ENCODE measurements around the gene KCNA10.

KCNA10 gene

GRCh38 chr1:110535985-110536384 lies 17.0 kb upstream of the KCNA10 start:
- Histone ChIP-seq H3K27me3 (ENCODE audit: control insufficient read depth, insufficient read depth, low read length) (peaks cover 5% of the 10 kb centered on the region; the same call in 1 of the 2 replicates), H3K4me3 (ENCODE audit: low read depth, low read length) (no peak overlapping the region), H3K9me3 (ENCODE audit: control insufficient read depth, insufficient read depth, low read length) (no peaks in the 10 kb centered on the region), H3K36me3 (ENCODE audit: control insufficient read depth, insufficient read depth, low read length) (no peaks in the 10 kb centered on the region), H3K4me1 (ENCODE audit: control insufficient read depth, insufficient read depth, low read length) (no peaks in the 10 kb centered on the region), H3K27ac (ENCODE audit: low read depth, low read length) (no peak overlapping the region), H3K9ac (ENCODE audit: low read depth, low read length) (no peak overlapping the region)

- Histone ChIP-seq H3K4me3 (ENCODE audit: low read depth, low read length) (no peak overlapping the region), H3K27me3 (ENCODE audit: control insufficient read depth, insufficient read depth, low read length) (peaks cover 5% of the 10 kb centered on the region; the same call in 1 of the 2 replicates), H3K36me3 (ENCODE audit: control insufficient read depth, insufficient read depth, low read length) (no peaks in the 10 kb centered on the region), H3K9me3 (ENCODE audit: control insufficient read depth, insufficient read depth, low read length) (no peaks in the 10 kb centered on the region), H3K9ac (ENCODE audit: low read depth, low read length) (no peak overlapping the region), H3K4me1 (ENCODE audit: control insufficient read depth, insufficient read depth, low read length) (no peaks in the 10 kb centered on the region), H3K27ac (ENCODE audit: low read depth, low read length) (no peak overlapping the region)
These were observed 14.3 kb upstream of the KCNA10 start for GRCh38 chr1:110533230-110533629.

DNA sequence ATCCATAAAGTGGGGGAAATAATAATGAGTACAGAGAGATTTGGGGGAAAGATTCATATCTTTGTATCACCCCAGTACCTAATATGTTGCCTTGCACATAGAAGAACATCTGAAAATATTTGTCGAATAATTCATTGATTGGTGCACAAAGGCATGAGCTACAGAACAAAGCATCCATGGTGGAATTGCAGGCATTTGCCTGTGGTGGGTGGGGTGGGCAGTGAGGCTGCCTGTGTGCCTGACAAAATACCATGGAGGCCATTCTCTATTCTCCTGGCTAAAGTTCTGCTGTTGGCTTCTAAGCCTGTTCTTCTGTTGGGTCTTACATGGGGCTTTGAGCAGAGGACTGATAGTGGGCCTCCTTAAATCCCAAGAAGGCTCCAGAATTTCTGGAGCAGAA lies 10.0 kb upstream of the KCNA10 start:
- H3K36me3 ChIP-seq (ENCODE audit: control insufficient read depth, insufficient read depth, low read length), result no peaks in the 10 kb centered on the region
- H3K4me1 ChIP-seq (ENCODE audit: control insufficient read depth, insufficient read depth, low read length), result no peaks in the 10 kb centered on the region
- H3K9ac ChIP-seq (ENCODE audit: low read depth, low read length), result no peak overlapping the region
- H3K27ac ChIP-seq (ENCODE audit: low read depth, low read length), result no peak overlapping the region
- no peak overlapping the region for H3K4me3 ChIP-seq (ENCODE audit: low read depth, low read length)
- peaks cover 12% of the 10 kb centered on the region for H3K27me3 ChIP-seq (ENCODE audit: control insufficient read depth, insufficient read depth, low read length)
- H3K9me3 ChIP-seq (ENCODE audit: control insufficient read depth, insufficient read depth, low read length), result no peaks in the 10 kb centered on the region

DNA sequence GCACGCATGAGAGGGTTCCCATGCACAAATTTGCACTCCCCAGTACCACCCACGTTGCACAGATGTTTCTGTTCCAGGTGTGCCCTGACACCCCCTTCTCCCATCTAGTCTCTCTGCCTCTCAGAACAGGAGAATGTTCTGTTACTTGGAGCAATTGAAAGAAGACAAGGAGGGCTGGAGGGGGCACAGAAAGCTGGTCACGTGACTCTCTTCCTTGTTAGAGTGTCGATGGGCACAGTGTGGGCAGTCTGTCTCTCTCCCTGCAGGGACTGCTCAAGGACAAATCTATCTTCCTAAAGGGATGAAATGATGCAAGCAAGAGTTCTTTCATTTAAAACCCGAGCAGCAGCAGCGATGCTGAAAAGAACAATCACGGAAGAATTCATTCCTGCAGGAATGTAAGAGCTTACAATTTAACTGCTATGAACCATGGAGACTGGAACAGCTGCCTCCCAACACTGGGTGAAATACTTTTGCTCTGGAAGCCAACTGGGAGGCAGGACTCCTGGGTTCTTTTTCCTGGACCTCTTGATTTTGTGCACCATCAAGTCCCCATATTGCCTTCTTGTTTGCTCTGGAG lies 7.3 kb upstream of the KCNA10 start:
- no peak overlapping the region for H3K27ac ChIP-seq (ENCODE audit: low read depth, low read length)
- no peaks in the 10 kb centered on the region for H3K36me3 ChIP-seq (ENCODE audit: control insufficient read depth, insufficient read depth, low read length)
- peaks cover 13% of the 10 kb centered on the region; the same call in 1 of the 2 replicates for H3K27me3 ChIP-seq (ENCODE audit: control insufficient read depth, insufficient read depth, low read length)

GRCh38 chr1:110525249-110525595 lies 6.2 kb upstream of the KCNA10 start:
- no peak overlapping the region for H3K27ac ChIP-seq (ENCODE audit: low read depth, low read length)
- no peaks in the 10 kb centered on the region for H3K4me1 ChIP-seq (ENCODE audit: control insufficient read depth, insufficient read depth, low read length)
- H3K27me3 ChIP-seq (ENCODE audit: control insufficient read depth, insufficient read depth, low read length), result peaks cover 13% of the 10 kb centered on the region; the same call in 1 of the 2 replicates
- H3K9me3 ChIP-seq (ENCODE audit: control insufficient read depth, insufficient read depth, low read length), result no peaks in the 10 kb centered on the region
- no peak overlapping the region for H3K4me3 ChIP-seq (ENCODE audit: low read depth, low read length)
- no peaks in the 10 kb centered on the region for H3K36me3 ChIP-seq (ENCODE audit: control insufficient read depth, insufficient read depth, low read length)
- no peak overlapping the region for H3K9ac ChIP-seq (ENCODE audit: low read depth, low read length)

More for the DNA sequence above, 7.3 kb upstream of the KCNA10 start:
- Histone ChIP-seq H3K4me1 (ENCODE audit: control insufficient read depth, insufficient read depth, low read length) (no peaks in the 10 kb centered on the region), H3K9ac (ENCODE audit: low read depth, low read length) (no peak overlapping the region), H3K4me3 (ENCODE audit: low read depth, low read length) (no peak overlapping the region), H3K9me3 (ENCODE audit: control insufficient read depth, insufficient read depth, low read length) (no peaks in the 10 kb centered on the region)

GRCh38 chr1:110524311-110525248 lies 5.6 kb upstream of the KCNA10 start:
- no peaks in the 10 kb centered on the region for H3K9me3 ChIP-seq (ENCODE audit: control insufficient read depth, insufficient read depth, low read length)
- peaks cover 13% of the 10 kb centered on the region; the same call in 1 of the 2 replicates for H3K27me3 ChIP-seq (ENCODE audit: control insufficient read depth, insufficient read depth, low read length)
- no peaks in the 10 kb centered on the region for H3K4me1 ChIP-seq (ENCODE audit: control insufficient read depth, insufficient read depth, low read length)
- no peak overlapping the region for H3K27ac ChIP-seq (ENCODE audit: low read depth, low read length)
- no peak overlapping the region for H3K4me3 ChIP-seq (ENCODE audit: low read depth, low read length)
- H3K9ac ChIP-seq (ENCODE audit: low read depth, low read length), result no peak overlapping the region
- H3K36me3 ChIP-seq (ENCODE audit: control insufficient read depth, insufficient read depth, low read length), result no peaks in the 10 kb centered on the region

GRCh38 chr1:110523011-110523410 lies 4.0 kb upstream of the KCNA10 start:
- peaks cover 13% of the 10 kb centered on the region; the same call in 1 of the 2 replicates for H3K27me3 ChIP-seq (ENCODE audit: control insufficient read depth, insufficient read depth, low read length)
- no peaks in the 10 kb centered on the region for H3K9me3 ChIP-seq (ENCODE audit: control insufficient read depth, insufficient read depth, low read length)
- H3K9ac ChIP-seq (ENCODE audit: low read depth, low read length), result no peak overlapping the region
- no peak overlapping the region for H3K4me3 ChIP-seq (ENCODE audit: low read depth, low read length)
- H3K4me1 ChIP-seq (ENCODE audit: control insufficient read depth, insufficient read depth, low read length), result no peaks in the 10 kb centered on the region
- no peak overlapping the region for H3K27ac ChIP-seq (ENCODE audit: low read depth, low read length)
- no peaks in the 10 kb centered on the region for H3K36me3 ChIP-seq (ENCODE audit: control insufficient read depth, insufficient read depth, low read length)

DNA sequence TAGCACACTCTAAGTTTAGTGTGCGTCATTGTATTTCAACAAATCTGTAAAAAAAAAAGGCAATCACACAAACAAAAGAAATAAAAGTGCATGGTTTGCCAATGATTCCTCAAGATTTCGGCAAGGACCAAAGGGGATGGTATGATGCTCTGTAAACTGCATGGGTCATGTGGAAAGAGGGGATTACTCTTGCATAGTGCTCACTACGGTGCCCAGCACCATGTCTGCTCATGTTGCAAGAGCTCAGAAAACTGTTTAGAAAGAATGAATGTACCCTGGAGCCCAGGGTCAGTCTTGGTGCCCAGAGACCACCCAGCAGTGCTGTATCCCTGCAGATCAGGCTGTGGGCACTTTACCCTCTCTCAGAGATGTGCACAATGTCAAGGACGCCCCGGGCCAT lies 3.6 kb upstream of the KCNA10 start:
- Histone ChIP-seq H3K4me3 (ENCODE audit: low read depth, low read length) (no peak overlapping the region), H3K9ac (ENCODE audit: low read depth, low read length) (no peak overlapping the region), H3K9me3 (ENCODE audit: control insufficient read depth, insufficient read depth, low read length) (no peaks in the 10 kb centered on the region), H3K27ac (ENCODE audit: low read depth, low read length) (no peak overlapping the region), H3K4me1 (ENCODE audit: control insufficient read depth, insufficient read depth, low read length) (no peaks in the 10 kb centered on the region), H3K27me3 (ENCODE audit: control insufficient read depth, insufficient read depth, low read length) (peaks cover 13% of the 10 kb centered on the region; the same call in 1 of the 2 replicates), H3K36me3 (ENCODE audit: control insufficient read depth, insufficient read depth, low read length) (no peaks in the 10 kb centered on the region)

DNA sequence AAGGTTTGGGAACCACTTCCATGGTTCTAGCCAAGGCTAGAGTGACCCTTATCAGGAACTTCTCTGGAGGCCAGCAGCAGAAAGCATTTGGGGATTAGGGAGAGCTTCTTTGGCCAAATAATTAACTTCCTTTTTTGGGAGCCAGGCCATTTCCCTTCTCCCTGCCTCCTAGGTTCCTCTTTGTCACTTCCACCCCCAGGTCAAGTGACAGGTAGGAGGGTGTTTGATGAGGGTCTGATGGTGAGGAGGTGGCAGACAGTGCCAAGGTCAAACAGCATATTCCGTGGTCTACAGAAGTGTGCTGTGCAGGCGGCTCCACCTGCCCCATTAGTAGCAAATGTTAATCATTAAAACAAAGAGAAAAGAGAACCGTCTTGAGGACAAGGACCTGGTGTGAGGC lies 1.9 kb upstream of the KCNA10 start:
- Histone ChIP-seq H3K27me3 (ENCODE audit: control insufficient read depth, insufficient read depth, low read length) (peaks cover 13% of the 10 kb centered on the region; the same call in 1 of the 2 replicates), H3K27ac (ENCODE audit: low read depth, low read length) (no peak overlapping the region), H3K9ac (ENCODE audit: low read depth, low read length) (no peak overlapping the region), H3K36me3 (ENCODE audit: control insufficient read depth, insufficient read depth, low read length) (no peaks in the 10 kb centered on the region), H3K4me3 (ENCODE audit: low read depth, low read length) (no peak overlapping the region), H3K4me1 (ENCODE audit: control insufficient read depth, insufficient read depth, low read length) (peaks cover 10% of the 10 kb centered on the region), H3K9me3 (ENCODE audit: control insufficient read depth, insufficient read depth, low read length) (no peaks in the 10 kb centered on the region)

- Histone ChIP-seq H3K27ac (ENCODE audit: low read depth, low read length) (no peak overlapping the region), H3K4me3 (ENCODE audit: low read depth, low read length) (no peak overlapping the region), H3K4me1 (ENCODE audit: control insufficient read depth, insufficient read depth, low read length) (peaks cover 10% of the 10 kb centered on the region), H3K27me3 (ENCODE audit: control insufficient read depth, insufficient read depth, low read length) (no peaks in the 10 kb centered on the region), H3K9me3 (ENCODE audit: control insufficient read depth, insufficient read depth, low read length) (no peaks in the 10 kb centered on the region), H3K9ac (ENCODE audit: low read depth, low read length) (no peak overlapping the region), H3K36me3 (ENCODE audit: control insufficient read depth, insufficient read depth, low read length) (no peaks in the 10 kb centered on the region)
These were observed 3.1 kb downstream of the KCNA10 start for GRCh38 chr1:110515891-110516290.

GRCh38 chr1:110515041-110515440 lies 3.9 kb downstream of the KCNA10 start:
- H3K36me3 ChIP-seq (ENCODE audit: control insufficient read depth, insufficient read depth, low read length), result no peaks in the 10 kb centered on the region

More at GRCh38 chr1:110515041-110515440, 3.9 kb downstream of the KCNA10 start:
- H3K9me3 ChIP-seq (ENCODE audit: control insufficient read depth, insufficient read depth, low read length), result no peaks in the 10 kb centered on the region
- H3K27me3 ChIP-seq (ENCODE audit: control insufficient read depth, insufficient read depth, low read length), result no peaks in the 10 kb centered on the region
- H3K4me1 ChIP-seq (ENCODE audit: control insufficient read depth, insufficient read depth, low read length), result peaks cover 10% of the 10 kb centered on the region
- no peak overlapping the region for H3K27ac ChIP-seq (ENCODE audit: low read depth, low read length)
- H3K4me3 ChIP-seq (ENCODE audit: low read depth, low read length), result no peak overlapping the region
- H3K9ac ChIP-seq (ENCODE audit: low read depth, low read length), result no peak overlapping the region

All from HUES48 (cell line).